Measurements from ENCODE around the gene NDUFA5.

Gene NDUFA5

GRCh38 chr7:123557398-123558288, at the start of gene NDUFA5:
NDUFA5 (minus strand) TSS chr7:123557818; CDS start chr7:123557795, 23 bp downstream.
- peak; percentile 87 to 93 for DNase-seq (ENCODE audit: low read depth in 2 of 2)

- no peak for DNase-seq (ENCODE audit: low read depth in 2 of 2)
Measured at GRCh38 chr7:123604739-123605138, 47.1 kb upstream of the NDUFA5 start.

GRCh38 chr7:123602648-123603047, 45.0 kb upstream of the NDUFA5 start:
- no peak for DNase-seq (ENCODE audit: low read depth in 2 of 2)

- DNase-seq (ENCODE audit: low read depth in 2 of 2): no peak
Measured at GRCh38 chr7:123601530-123601929, 43.9 kb upstream of the NDUFA5 start, which contains the start of gene ASB15. ASB15 (plus strand) TSS chr7:123601821; CDS start chr7:123614503, 12,682 bp downstream.

- DNase-seq (ENCODE audit: low read depth in 2 of 2): no peak
Measured at GRCh38 chr7:123600876-123601275, 43.3 kb upstream of the NDUFA5 start.

- no peak for DNase-seq (ENCODE audit: low read depth in 2 of 2)
Measured at GRCh38 chr7:123599766-123600165, 42.1 kb upstream of the NDUFA5 start.

GRCh38 chr7:123598657-123599056, 41.0 kb upstream of the NDUFA5 start:
- DNase-seq (ENCODE audit: low read depth in 2 of 2): no peak

- no peak for DNase-seq (ENCODE audit: low read depth in 2 of 2)
Measured at GRCh38 chr7:123594813-123595241, 37.2 kb upstream of the NDUFA5 start.

- no peak for DNase-seq (ENCODE audit: low read depth in 2 of 2)
Measured at GRCh38 chr7:123588376-123588775, 30.8 kb upstream of the NDUFA5 start.

GRCh38 chr7:123583821-123584220, 26.2 kb upstream of the NDUFA5 start:
- DNase-seq (ENCODE audit: low read depth in 2 of 2): no peak

- DNase-seq (ENCODE audit: low read depth in 2 of 2): no peak
Measured at GRCh38 chr7:123581162-123581459, 23.5 kb upstream of the NDUFA5 start.

GRCh38 chr7:123580406-123581161, 23.0 kb upstream of the NDUFA5 start:
- no peak for DNase-seq (ENCODE audit: low read depth in 2 of 2)

GRCh38 chr7:123579416-123579815, 21.8 kb upstream of the NDUFA5 start:
- DNase-seq (ENCODE audit: low read depth in 2 of 2): no peak

- no peak for DNase-seq (ENCODE audit: low read depth in 2 of 2)
Measured at GRCh38 chr7:123573896-123574467, 16.4 kb upstream of the NDUFA5 start.

GRCh38 chr7:123573341-123573740, 15.7 kb upstream of the NDUFA5 start:
- no peak for DNase-seq (ENCODE audit: low read depth in 2 of 2)

- DNase-seq (ENCODE audit: low read depth in 2 of 2): no peak
Measured at GRCh38 chr7:123571684-123572083, 14.1 kb upstream of the NDUFA5 start.

- no peak for DNase-seq (ENCODE audit: low read depth in 2 of 2)
Measured at GRCh38 chr7:123571187-123571586, 13.6 kb upstream of the NDUFA5 start.

GRCh38 chr7:123570390-123571182, 13.0 kb upstream of the NDUFA5 start:
- no peak for DNase-seq (ENCODE audit: low read depth in 2 of 2)

- DNase-seq (ENCODE audit: low read depth in 2 of 2): no peak
Measured at GRCh38 chr7:123569352-123570010, 11.9 kb upstream of the NDUFA5 start.

- DNase-seq (ENCODE audit: low read depth in 2 of 2): no peak
Measured at GRCh38 chr7:123562121-123562520, 4.5 kb upstream of the NDUFA5 start.

- DNase-seq (ENCODE audit: low read depth in 2 of 2): no peak
Measured at GRCh38 chr7:123558289-123558874, 764 bp upstream of the NDUFA5 start.
